Measurements from ENCODE around the gene B3GNT4.

DNA sequence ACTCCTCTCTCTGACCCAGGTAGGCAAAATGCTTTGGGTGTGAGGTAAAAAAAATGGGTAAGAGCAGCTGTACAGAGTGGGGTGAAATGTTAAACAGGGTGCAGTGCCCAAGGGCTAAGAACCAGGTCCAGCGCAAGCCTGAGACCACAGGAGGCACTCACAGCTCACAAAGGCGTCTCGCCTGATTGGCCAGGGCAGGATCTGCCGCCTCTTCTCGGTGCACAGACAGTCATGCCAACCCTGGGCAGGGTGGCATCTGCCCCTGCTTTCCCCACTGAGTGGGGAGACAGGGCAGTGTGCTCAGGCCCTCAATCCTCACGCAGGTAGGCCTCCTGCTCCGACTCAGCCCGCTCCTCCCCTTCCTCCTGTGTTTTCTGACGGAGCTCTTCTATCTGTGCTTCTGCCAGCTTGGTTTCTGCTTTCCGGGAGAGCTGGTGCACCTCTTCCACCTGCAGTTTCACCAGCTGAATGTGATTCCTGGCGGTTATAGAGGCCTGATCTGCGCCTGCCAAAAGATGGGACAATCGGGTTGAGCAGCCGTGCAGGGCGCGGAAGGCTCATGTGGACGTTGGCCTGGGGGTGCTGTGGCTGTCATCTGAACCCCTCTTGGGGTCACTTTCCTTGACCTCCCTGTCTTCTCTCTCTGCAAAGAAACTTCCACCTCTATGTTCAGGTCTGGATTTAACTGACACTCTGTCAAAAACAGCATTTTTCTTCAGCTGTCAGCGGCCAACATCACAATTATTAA, 4.7 kb downstream of the B3GNT4 start:
- TF ChIP-seq, protein P1, sequence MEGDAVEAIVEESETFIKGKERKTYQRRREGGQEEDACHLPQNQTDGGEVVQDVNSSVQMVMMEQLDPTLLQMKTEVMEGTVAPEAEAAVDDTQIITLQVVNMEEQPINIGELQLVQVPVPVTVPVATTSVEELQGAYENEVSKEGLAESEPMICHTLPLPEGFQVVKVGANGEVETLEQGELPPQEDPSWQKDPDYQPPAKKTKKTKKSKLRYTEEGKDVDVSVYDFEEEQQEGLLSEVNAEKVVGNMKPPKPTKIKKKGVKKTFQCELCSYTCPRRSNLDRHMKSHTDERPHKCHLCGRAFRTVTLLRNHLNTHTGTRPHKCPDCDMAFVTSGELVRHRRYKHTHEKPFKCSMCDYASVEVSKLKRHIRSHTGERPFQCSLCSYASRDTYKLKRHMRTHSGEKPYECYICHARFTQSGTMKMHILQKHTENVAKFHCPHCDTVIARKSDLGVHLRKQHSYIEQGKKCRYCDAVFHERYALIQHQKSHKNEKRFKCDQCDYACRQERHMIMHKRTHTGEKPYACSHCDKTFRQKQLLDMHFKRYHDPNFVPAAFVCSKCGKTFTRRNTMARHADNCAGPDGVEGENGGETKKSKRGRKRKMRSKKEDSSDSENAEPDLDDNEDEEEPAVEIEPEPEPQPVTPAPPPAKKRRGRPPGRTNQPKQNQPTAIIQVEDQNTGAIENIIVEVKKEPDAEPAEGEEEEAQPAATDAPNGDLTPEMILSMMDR (IDR thresholded peaks at IDR 0.05; ENCODE audit: extremely low read depth in 1 of 2, insufficient read depth in 1 of 2, low read depth in 1 of 2, low read length in 2 of 2) = no peak
- TF ChIP-seq EZH2 (IDR thresholded peaks at IDR 0.05; ENCODE audit: borderline replicate concordance, low read depth, low read length, severe bottlenecking) = no peak
- TF ChIP-seq JUN (IDR thresholded peaks at IDR 0.05; ENCODE audit: borderline replicate concordance, insufficient read depth, insufficient read length, low read depth) = no peak
- no peak for TF ChIP-seq POLR2AphosphoS5 (IDR thresholded peaks at IDR 0.05; ENCODE audit: insufficient read depth, low read depth, low read length)
- TF ChIP-seq, protein P2, sequence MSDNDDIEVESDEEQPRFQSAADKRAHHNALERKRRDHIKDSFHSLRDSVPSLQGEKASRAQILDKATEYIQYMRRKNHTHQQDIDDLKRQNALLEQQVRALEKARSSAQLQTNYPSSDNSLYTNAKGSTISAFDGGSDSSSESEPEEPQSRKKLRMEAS (IDR thresholded peaks at IDR 0.05; ENCODE audit: insufficient read depth, insufficient read length) = no peak
- TF ChIP-seq POLR2A (IDR thresholded peaks at IDR 0.05; ENCODE audit: low read depth, low read length) = no peak
